CD14-positive monocyte (primary cell): ENCODE data around the gene CRTC1. TPM values are rescaled to one million over a fixed set of nuclear protein-coding genes. Genes with fewer than 3 reads are reported as not detected.

ENCODE experiments used
- DNase-seq, 3 donors: peaks; one replicate each; pipeline ENCODE4 v3.0.0-alpha.2; 2011 to 2022
- H2AFZ ChIP-seq: 2 replicates; pipeline ENCODE4 v1.6.0; 2012; ENCODE audit warnings: mild to moderate bottlenecking, low read depth, low read length, inconsistent platforms; ENCODE audit not compliant: insufficient read depth, poor library complexity, severe bottlenecking
- H3K27ac ChIP-seq, 2 donors: 1 replicate in 1 of 2; 2 replicates in 1 of 2; pipeline ENCODE4 v1.5.1; 2012 to 2013; ENCODE audit warnings: low read length in 2 of 2, control low read depth in 1 of 2, inconsistent platforms in 1 of 2, low read depth in 1 of 2, mild to moderate bottlenecking in 1 of 2
- H3K27me3 ChIP-seq, 2 donors: one replicate each; pipeline versions ENCODE4 v1.6.0 to v1.6.1; 2011 to 2013; ENCODE audit warnings: low read length in 2 of 2; ENCODE audit not compliant: control insufficient read depth in 2 of 2, insufficient read depth in 2 of 2
- H3K36me3 ChIP-seq, 2 donors: replicated peaks in 1 of 2; 1 replicate in 1 of 2; 2 replicates in 1 of 2; pipeline versions ENCODE4 v1.5.1 to v1.6.1; 2012 to 2013; ENCODE audit warnings: low read length in 2 of 2, control low read depth in 1 of 2, inconsistent platforms in 1 of 2, mild to moderate bottlenecking in 1 of 2; ENCODE audit not compliant: insufficient read depth in 2 of 2, control insufficient read depth in 1 of 2
- H3K4me1 ChIP-seq, 2 donors: 1 replicate in 1 of 2; 2 replicates in 1 of 2; pipeline versions ENCODE4 v1.5.1 to v1.6.1; 2012 to 2013; ENCODE audit warnings: low read length in 2 of 2, control low read depth in 1 of 2, inconsistent platforms in 1 of 2, mild to moderate bottlenecking in 1 of 2, moderate library complexity in 1 of 2; ENCODE audit not compliant: insufficient read depth in 2 of 2, control insufficient read depth in 1 of 2
- H3K4me2 ChIP-seq: replicated peaks from 2 replicates; pipeline ENCODE3; 2012; ENCODE audit warnings: low read length, moderate library complexity, mild to moderate bottlenecking; ENCODE audit not compliant: poor library complexity, severe bottlenecking; ENCODE audit errors: extremely low read depth
- H3K4me3 ChIP-seq, 3 experiments: fragments of 200-600 bp in 1 of 3; sonication (generic) in 1 of 3; replicated peaks in 1 of 3; 1 replicate in 2 of 3; 2 replicates in 1 of 3; pipeline ENCODE4 v1.5.1; 2011 to 2013; ENCODE audit warnings: low read length in 3 of 3, mild to moderate bottlenecking in 3 of 3, control low read depth in 2 of 3, low read depth in 2 of 3, inconsistent platforms in 1 of 3, moderate library complexity in 1 of 3
- H3K79me2 ChIP-seq: 2 replicates; pipeline ENCODE4 v1.6.0; 2012; ENCODE audit warnings: mild to moderate bottlenecking, control low read depth, inconsistent platforms, low read length, moderate library complexity; ENCODE audit not compliant: insufficient read depth
- H3K9ac ChIP-seq: 2 replicates; pipeline ENCODE4 v1.6.0; 2017; ENCODE audit warnings: low read length, mild to moderate bottlenecking; ENCODE audit not compliant: insufficient read depth, poor library complexity, severe bottlenecking
- H3K9me3 ChIP-seq, 2 donors: replicated peaks in 1 of 2; 1 replicate in 1 of 2; 2 replicates in 1 of 2; pipeline versions ENCODE4 v1.5.1 to v1.6.1; 2012 to 2013; ENCODE audit warnings: low read length in 2 of 2, control low read depth in 1 of 2; ENCODE audit not compliant: control insufficient read depth in 1 of 2, insufficient read depth in 1 of 2
- H4K20me1 ChIP-seq: 2 replicates; pipeline ENCODE4 v1.6.0; 2012; ENCODE audit warnings: mild to moderate bottlenecking, low read length, control low read depth, moderate library complexity; ENCODE audit not compliant: insufficient read depth
- H3K27ac Mint-ChIP-seq, 7 donors: one replicate each; pipeline ENCODE4 v1.8.0; 2020; ENCODE audit warnings: mild to moderate bottlenecking in 7 of 7, mixed read lengths in 7 of 7, moderate library complexity in 6 of 7, inconsistent platforms in 2 of 7
- H3K27me3 Mint-ChIP-seq, 3 donors: one replicate each; pipeline ENCODE4 v1.8.0; 2021 to 2022; ENCODE audit warnings: low read depth in 3 of 3, mild to moderate bottlenecking in 3 of 3, mixed read lengths in 3 of 3, moderate library complexity in 3 of 3, inconsistent platforms in 1 of 3
- H3K36me3 Mint-ChIP-seq, 2 donors: one replicate each; pipeline ENCODE4 v1.8.0; 2020; ENCODE audit warnings: mixed read lengths in 2 of 2, inconsistent platforms in 1 of 2, mild to moderate bottlenecking in 1 of 2
- H3K4me1 Mint-ChIP-seq: one replicate; pipeline ENCODE4 v1.8.0; 2020; ENCODE audit warnings: mild to moderate bottlenecking, mixed read lengths
- H3K4me3 Mint-ChIP-seq, 2 donors: one replicate each; pipeline ENCODE4 v1.8.0; 2020; ENCODE audit warnings: mild to moderate bottlenecking in 2 of 2, mixed read lengths in 2 of 2, moderate library complexity in 1 of 2
- H3K9me3 Mint-ChIP-seq, 7 donors: one replicate each; pipeline ENCODE4 v1.8.0; 2020 to 2022; ENCODE audit warnings: mixed read lengths in 7 of 7, mild to moderate bottlenecking in 6 of 7, moderate library complexity in 6 of 7, inconsistent platforms in 2 of 7
- CTCF ChIP-seq: fragments of 200-600 bp; IDR thresholded peaks from one replicate; pipeline ENCODE4 v1.8.0; 2022; ENCODE audit warnings: antibody characterized with exemption, mild to moderate bottlenecking
- WGBS: methylation state at CpG from one replicate; pipeline ENCODE4 v1.1.5; 2013; ENCODE audit warnings: missing lambda C conversion rate; ENCODE audit not compliant: insufficient coverage; 5-methylcytosine and 5-hydroxymethylcytosine counted together
- intact Hi-C, 2 donors: fragments of 100-400 bp; cut with micrococcal nuclease; formaldehyde crosslinking; loops; one replicate each; pipeline versions ENCODE4 v1.15.0 to v1.15.1; 2023
- polyA plus RNA-seq, 3 donors: library from polyadenylated mRNA; depleted of rRNA in 1 of 3; unstranded in 2 of 3; stranded (reverse) in 1 of 3; fragments of 300-500 nt in 2 of 3; fragments of >200 nt in 1 of 3; fragmentation: Illumina TruSeq in 2 of 3; gene quantifications; 1 replicate in 2 of 3; 2 replicates in 1 of 3; pipeline ENCODE4 v1.2.3, GENCODE V29; 2012 to 2021

Gene CRTC1
- polyA plus RNA-seq, 3 donors, result 0.28 to 9.2 (median 0.55) TPM

DNA sequence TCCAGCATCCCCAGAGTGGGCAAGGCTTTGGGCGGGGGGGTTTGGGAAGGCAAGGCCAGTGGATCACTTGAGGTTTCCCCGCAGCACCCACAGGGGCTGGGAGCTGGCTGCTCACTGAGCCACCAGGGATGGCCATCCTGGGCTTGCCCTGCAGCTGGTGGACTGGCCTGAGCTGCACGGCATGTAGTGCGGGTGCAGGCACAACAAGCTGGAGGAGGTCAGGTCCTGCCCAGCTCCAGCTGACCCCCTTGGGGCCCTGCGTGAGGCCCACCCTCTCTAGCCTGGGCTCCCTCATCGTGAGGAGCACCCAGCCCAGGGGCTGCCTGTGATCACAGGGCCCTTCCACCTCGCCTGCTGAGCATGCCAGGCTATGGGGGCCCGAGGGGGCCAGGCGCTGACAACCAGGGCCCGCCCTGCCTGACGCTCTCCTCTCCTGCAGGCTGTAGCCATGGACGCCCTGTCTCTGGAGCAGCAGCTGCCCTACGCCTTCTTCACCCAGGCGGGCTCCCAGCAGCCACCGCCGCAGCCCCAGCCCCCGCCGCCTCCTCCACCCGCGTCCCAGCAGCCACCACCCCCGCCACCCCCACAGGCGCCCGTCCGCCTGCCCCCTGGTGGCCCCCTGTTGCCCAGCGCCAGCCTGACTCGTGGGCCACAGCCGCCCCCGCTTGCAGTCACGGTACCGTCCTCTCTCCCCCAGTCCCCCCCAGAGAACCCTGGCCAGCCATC lies 84.7 kb downstream of the CRTC1 start:
- no peak for DNase-seq
- Mint-ChIP-seq H3K36me3 (peaks cover 8 to 11% of the 10 kb centered on the region in 2 donors), H3K4me3 (no peak overlapping the region), H3K4me1 (no peaks in the 10 kb centered on the region), H3K9me3 (no peaks in the 10 kb centered on the region), H3K27me3 (no peaks in the 10 kb centered on the region), H3K27ac (no peak overlapping the region)
- Histone ChIP-seq H3K9ac (no peak overlapping the region), H3K9me3 (no peaks in the 10 kb centered on the region), H3K36me3 (peaks cover 8 to 9% of the 10 kb centered on the region in 2 donors), H3K27me3 (no peaks in the 10 kb centered on the region), H2AFZ (no peak overlapping the region), H3K4me1 (no peaks in the 10 kb centered on the region), H4K20me1 (no peaks in the 10 kb centered on the region), H3K27ac (no peak overlapping the region), H3K79me2 (no peaks in the 10 kb centered on the region), H3K4me3 (no peak overlapping the region), H3K4me2 (no peak overlapping the region)
- intact Hi-C loops, result no loop called here
- no peak for TF ChIP-seq CTCF
- 100% methylated on average over 9 of the region's 30 CpGs for WGBS

DNA sequence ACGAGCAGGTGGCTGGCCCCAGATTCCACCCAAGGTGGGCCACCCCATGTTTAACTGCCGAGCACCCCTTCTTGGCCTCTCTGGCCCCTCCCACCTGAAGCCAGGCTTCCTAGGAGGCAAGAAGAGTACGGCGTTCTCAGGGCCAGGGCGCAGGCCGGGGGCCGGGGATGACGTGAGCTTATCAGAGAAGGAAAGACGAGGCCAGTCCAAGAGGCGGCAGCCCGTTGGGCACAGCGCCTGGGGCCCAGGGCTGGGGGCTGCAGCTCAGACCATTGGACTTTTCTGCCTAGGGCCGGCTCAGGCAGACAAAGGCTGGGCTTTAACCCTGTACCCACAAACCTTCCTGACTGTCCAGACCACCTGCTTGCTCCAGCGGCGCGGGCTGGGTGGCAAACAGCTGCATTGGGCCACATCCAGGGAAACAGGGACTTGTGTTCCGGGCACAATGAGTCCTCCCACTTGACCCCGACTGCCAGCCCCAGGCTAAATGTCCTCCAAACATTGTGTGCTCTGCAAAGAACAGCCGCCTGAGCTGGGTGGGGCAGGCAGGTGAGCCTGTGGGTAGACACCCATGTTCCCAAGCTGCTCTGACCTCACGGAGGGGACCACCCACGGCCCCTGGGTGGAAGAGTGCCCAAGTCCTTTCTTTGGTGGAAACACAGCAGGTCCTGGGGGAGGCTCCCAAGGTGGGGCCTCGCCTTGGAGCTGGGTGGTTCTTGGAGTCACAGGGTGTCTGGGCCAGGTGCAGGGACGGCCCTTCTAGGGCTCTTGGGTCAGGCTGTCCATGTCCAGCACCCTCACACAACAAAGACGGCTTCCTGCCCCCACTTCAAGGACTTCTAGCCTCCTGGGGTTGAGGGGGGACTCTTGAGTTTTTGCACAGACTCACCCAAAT lies 85.8 kb downstream of the CRTC1 start:
- WGBS, result 97% methylated on average over 21 of the region's 24 CpGs

More for the DNA sequence above, 85.8 kb downstream of the CRTC1 start:
- Histone ChIP-seq H3K4me2 (no peak overlapping the region), H3K9ac (no peak overlapping the region), H3K27ac (no peak overlapping the region), H3K36me3 (peaks cover 8 to 9% of the 10 kb centered on the region in 2 donors), H3K9me3 (no peaks in the 10 kb centered on the region), H3K79me2 (no peaks in the 10 kb centered on the region), H2AFZ (no peak overlapping the region), H3K27me3 (no peaks in the 10 kb centered on the region), H3K4me1 (no peaks in the 10 kb centered on the region), H3K4me3 (no peak overlapping the region), H4K20me1 (no peaks in the 10 kb centered on the region)
- DNase-seq, result no peak
- Mint-ChIP-seq H3K9me3 (no peaks in the 10 kb centered on the region), H3K27ac (no peak overlapping the region), H3K27me3 (peaks cover 0 to 2% (median 0%) of the 10 kb centered on the region in 3 donors), H3K4me1 (no peaks in the 10 kb centered on the region), H3K36me3 (peaks cover 8 to 11% of the 10 kb centered on the region in 2 donors), H3K4me3 (no peak overlapping the region)
- intact Hi-C loops, result no loop called here
- no peak for TF ChIP-seq CTCF
